ENCODE data around the gene TLR7. TPM values are rescaled to one million over a fixed set of nuclear protein-coding genes. Genes with fewer than 3 reads are reported as not detected.

Gene TLR7
- total RNA-seq, 4 donors from 2014 or later: 0.27 to 1.3 (median 0.49) TPM

DNA sequence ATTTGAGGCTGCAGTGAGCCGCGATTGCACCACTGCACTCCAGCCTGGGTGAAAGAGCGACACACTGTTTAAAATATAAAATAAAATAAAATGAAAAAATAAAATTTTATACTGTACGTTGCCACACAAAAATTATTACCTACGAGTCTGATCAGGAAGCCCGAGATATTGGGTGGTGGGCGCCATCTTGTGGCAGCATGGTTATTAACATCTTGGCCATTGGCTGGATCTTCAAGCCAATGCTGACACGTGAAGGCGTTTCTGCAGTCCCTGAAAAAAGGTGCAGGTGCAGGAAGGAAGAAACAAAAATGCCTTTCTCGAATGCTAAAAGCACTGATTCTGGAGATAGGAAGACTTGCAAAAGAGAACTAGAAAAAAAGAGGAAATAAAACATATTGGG is 34.6 kb downstream of the TLR7 start:
- H3K36me3 ChIP-seq: no peaks in the 10 kb centered on the region
- no peak overlapping the region for H3K4me3 ChIP-seq
- H3K4me1 ChIP-seq: no peaks in the 10 kb centered on the region
- no peaks in the 10 kb centered on the region for H3K9me3 ChIP-seq
- H3K27me3 ChIP-seq: no peaks in the 10 kb centered on the region
- TF ChIP-seq POLR2A (IDR thresholded peaks at IDR 0.05): no peak
- TF ChIP-seq, protein P1, sequence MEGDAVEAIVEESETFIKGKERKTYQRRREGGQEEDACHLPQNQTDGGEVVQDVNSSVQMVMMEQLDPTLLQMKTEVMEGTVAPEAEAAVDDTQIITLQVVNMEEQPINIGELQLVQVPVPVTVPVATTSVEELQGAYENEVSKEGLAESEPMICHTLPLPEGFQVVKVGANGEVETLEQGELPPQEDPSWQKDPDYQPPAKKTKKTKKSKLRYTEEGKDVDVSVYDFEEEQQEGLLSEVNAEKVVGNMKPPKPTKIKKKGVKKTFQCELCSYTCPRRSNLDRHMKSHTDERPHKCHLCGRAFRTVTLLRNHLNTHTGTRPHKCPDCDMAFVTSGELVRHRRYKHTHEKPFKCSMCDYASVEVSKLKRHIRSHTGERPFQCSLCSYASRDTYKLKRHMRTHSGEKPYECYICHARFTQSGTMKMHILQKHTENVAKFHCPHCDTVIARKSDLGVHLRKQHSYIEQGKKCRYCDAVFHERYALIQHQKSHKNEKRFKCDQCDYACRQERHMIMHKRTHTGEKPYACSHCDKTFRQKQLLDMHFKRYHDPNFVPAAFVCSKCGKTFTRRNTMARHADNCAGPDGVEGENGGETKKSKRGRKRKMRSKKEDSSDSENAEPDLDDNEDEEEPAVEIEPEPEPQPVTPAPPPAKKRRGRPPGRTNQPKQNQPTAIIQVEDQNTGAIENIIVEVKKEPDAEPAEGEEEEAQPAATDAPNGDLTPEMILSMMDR (IDR thresholded peaks at IDR 0.05): peak; percentile 38 to 73 (median 43)
- 11 to 21% methylated on average over 9 to 10 of the region's 10 CpGs for WGBS, 2 donors (ENCODE audit: low coverage in 1 of 2)
- no peak overlapping the region for H3K27ac ChIP-seq
- ATAC-seq: no peak

DNA sequence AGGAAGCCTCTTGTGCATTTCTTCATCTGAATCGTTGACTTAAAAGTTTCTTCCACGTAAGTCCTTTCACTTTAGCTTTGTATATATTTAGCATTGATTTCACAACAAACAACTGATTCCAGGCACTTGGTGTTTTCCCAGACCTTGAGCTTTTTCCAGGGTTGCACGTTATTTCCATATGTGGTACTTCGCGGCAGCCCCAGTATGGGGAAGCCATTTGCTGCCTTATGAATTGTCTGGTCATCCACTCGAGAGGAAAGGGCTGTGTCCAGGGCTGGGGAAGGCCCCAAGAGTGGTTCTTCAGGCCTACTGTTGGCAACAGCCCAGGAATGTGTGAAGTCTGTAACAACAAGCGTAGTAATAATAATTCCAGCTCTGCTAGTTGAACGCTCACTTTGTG is 36.8 kb downstream of the TLR7 start:
- no peak for TF ChIP-seq EP300 (IDR thresholded peaks at IDR 0.05)
- no peak overlapping the region for H3K4me3 ChIP-seq
- ATAC-seq: no peak
- H3K4me1 ChIP-seq: no peaks in the 10 kb centered on the region
- no peaks in the 10 kb centered on the region for H3K27me3 ChIP-seq
- H3K9me3 ChIP-seq: no peaks in the 10 kb centered on the region
- no peaks in the 10 kb centered on the region for H3K36me3 ChIP-seq
- no peak overlapping the region for H3K27ac ChIP-seq
- 80% methylated on average over 1 of the region's 8 CpGs; no CpG with 5 or more reads in 1 of the 2 donors for WGBS, 2 donors (ENCODE audit: low coverage in 1 of 2)

DNA sequence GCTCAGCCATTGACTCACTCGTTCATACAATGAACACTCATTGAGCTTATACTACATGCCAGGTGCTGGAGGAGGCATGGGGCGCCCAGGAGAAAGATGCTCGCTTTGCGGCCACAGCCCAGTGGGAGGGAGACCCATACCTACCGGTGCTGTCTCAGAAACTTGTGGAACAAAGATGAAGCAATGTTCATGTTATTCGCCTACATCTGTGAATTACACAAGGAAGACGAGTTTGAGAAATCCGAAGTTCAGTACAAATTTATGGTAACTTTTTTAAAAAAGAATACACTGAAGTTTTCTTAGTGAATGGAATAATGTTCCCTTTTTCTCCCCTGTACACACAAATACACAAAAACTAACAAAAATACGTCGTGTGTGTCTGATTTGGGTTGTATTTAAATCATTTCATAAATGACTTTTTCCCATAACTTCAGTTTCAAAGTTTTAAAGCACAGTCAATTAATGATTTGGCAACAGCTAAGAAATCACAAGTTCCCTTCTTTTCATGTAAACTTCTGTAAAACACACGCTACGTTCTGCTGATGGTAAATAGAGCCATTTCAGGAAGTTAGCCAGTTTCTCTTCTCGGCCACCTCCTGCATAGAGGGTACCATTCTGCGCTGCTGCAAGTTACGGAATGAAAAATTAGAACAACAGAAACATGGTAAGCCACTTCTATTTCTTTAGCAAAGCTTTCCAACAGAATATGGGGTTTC is 39.3 kb downstream of the TLR7 start, which contains the start of gene TLR8:
TSS of gene TLR8 (plus strand) at position 575 of the 716 bp plus-strand sequence. CDS start at position 662, 87 bp downstream.
- H3K27ac ChIP-seq: no peak within 1 kb of the TSS
- TF ChIP-seq, protein P1 (IDR thresholded peaks at IDR 0.05): no peak
- TF ChIP-seq POLR2A (IDR thresholded peaks at IDR 0.05): no peak
- TF ChIP-seq EP300 (IDR thresholded peaks at IDR 0.05): no peak
- TF ChIP-seq POLR2AphosphoS5 (IDR thresholded peaks at IDR 0.05): no peak
- no peaks in the 10 kb centered on the region for H3K36me3 ChIP-seq
- ATAC-seq: no peak
- no peaks in the 10 kb centered on the region for H3K4me1 ChIP-seq
- WGBS, 2 donors (ENCODE audit: low coverage in 1 of 2): 81 to 83% methylated on average over 6 to 13 of the region's 15 CpGs
- H3K9me3 ChIP-seq: no peaks in the 10 kb centered on the region
- no peaks in the 10 kb centered on the region for H3K27me3 ChIP-seq
- no peak within 1 kb of the TSS for H3K4me3 ChIP-seq

DNA sequence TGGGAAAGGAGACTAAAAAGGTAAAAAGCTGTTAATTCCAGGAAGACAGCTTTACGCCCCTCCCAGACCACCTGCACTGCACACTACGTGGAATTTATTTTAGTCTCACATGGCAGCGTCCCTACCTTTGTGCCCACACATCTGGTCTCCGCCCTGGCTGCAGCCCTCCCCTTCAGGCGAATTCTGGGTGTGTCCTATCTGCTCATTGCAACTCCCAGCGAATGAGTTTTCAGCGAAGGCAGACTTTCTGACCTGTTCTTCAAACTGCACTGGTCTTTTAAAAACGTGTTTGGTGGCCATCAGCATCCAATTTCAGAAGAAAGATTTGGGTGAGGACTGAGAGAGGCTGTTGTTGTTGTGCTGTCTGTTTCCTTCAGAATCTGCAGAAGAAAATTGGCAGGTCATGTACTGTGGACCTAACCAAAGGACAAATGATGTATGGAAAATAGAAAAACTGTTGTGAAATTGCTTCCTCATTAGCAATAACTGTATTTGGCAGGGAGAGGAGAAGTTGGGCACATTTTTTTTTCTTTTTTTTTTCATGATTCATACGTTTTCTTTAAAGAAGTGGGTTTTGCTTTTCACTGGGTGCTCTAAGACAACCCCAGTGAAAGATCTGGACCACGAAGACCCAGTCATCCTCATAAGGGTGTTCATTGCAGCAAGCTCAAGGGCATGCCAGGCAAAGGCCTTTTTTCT is 43.7 kb downstream of the TLR7 start:
- WGBS, 2 donors (ENCODE audit: low coverage in 1 of 2): 66 to 86% methylated on average over 4 to 8 of the region's 10 CpGs
- Histone ChIP-seq H3K4me1 (no peaks in the 10 kb centered on the region), H3K36me3 (no peaks in the 10 kb centered on the region), H3K9me3 (no peaks in the 10 kb centered on the region), H3K4me3 (no peak overlapping the region), H3K27ac (no peak overlapping the region), H3K27me3 (no peaks in the 10 kb centered on the region)
- TF ChIP-seq, protein P1 (IDR thresholded peaks at IDR 0.05): no peak
- TF ChIP-seq EP300 (IDR thresholded peaks at IDR 0.05) (no peak), POLR2AphosphoS5 (IDR thresholded peaks at IDR 0.05) (no peak)
- no peak for ATAC-seq

- Histone ChIP-seq H3K4me1 (no peaks in the 10 kb centered on the region), H3K27ac (no peak overlapping the region), H3K9me3 (no peaks in the 10 kb centered on the region), H3K4me3 (no peak overlapping the region), H3K27me3 (no peaks in the 10 kb centered on the region), H3K36me3 (no peaks in the 10 kb centered on the region)
- WGBS, 2 donors (ENCODE audit: low coverage in 1 of 2): 60 to 80% methylated on average over 1 to 2 of the region's 2 CpGs
- TF ChIP-seq POLR2A (IDR thresholded peaks at IDR 0.05) (no peak), POLR2AphosphoS5 (IDR thresholded peaks at IDR 0.05) (no peak)
- ATAC-seq: no peak
Observed at GRCh38 chrX:12911122-12911470, 44.2 kb downstream of the TLR7 start.

Data from gastroesophageal sphincter (tissue), 4 donors.